ENCODE data around the gene SVIL.

Gene SVIL, protein sequence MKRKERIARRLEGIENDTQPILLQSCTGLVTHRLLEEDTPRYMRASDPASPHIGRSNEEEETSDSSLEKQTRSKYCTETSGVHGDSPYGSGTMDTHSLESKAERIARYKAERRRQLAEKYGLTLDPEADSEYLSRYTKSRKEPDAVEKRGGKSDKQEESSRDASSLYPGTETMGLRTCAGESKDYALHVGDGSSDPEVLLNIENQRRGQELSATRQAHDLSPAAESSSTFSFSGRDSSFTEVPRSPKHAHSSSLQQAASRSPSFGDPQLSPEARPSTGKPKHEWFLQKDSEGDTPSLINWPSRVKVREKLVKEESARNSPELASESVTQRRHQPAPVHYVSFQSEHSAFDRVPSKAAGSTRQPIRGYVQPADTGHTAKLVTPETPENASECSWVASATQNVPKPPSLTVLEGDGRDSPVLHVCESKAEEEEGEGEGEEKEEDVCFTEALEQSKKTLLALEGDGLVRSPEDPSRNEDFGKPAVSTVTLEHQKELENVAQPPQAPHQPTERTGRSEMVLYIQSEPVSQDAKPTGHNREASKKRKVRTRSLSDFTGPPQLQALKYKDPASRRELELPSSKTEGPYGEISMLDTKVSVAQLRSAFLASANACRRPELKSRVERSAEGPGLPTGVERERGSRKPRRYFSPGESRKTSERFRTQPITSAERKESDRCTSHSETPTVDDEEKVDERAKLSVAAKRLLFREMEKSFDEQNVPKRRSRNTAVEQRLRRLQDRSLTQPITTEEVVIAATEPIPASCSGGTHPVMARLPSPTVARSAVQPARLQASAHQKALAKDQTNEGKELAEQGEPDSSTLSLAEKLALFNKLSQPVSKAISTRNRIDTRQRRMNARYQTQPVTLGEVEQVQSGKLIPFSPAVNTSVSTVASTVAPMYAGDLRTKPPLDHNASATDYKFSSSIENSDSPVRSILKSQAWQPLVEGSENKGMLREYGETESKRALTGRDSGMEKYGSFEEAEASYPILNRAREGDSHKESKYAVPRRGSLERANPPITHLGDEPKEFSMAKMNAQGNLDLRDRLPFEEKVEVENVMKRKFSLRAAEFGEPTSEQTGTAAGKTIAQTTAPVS (N-terminal part only)

GRCh38 chr10:29634764-29635625, at the start of gene SVIL:
SVIL (minus strand) TSS chr10:29634971; CDS start chr10:29555058, 79,913 bp downstream.
- no peak for DNase-seq (ENCODE audit: low read depth)

DNA sequence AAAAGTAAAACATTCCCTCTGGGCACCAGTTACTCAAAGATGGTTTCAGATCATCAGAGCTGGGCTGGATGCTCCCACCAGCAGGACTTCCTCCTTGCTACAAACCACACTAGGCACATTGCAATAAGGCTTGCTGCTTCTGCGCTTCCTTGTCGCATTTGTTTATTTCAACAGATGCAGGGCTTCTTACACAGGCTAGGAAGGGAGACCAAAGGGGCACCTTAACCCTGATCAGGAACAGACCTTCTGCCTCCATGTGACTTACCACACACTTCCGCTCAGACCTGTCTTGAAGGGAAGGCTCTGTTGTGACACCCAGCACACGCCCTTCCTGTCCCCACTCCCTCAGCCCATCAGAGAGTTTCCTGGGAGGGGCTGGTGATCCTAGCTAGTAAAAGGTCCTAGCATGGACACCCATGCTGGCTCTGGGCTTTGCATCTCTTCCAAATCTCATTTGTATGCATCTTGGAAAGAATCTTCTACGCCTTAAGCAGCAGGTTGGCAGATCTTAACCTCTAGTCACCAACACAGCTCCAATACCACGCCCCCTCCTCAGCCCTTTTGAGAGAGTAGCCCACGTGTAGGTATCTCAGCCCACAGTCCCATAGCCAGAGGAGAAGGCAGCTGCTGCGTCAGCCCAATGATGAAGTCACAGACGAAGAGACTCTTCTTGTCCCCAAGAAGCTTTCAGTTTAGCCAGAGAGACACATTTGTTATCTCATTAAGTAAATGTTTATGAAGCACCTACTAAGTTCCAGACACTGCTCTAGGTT, 47.1 kb upstream of the SVIL start:
- DNase-seq (ENCODE audit: low read depth), result no peak

GRCh38 chr10:29680091-29680490, 45.3 kb upstream of the SVIL start:
- DNase-seq (ENCODE audit: low read depth), result no peak

DNA sequence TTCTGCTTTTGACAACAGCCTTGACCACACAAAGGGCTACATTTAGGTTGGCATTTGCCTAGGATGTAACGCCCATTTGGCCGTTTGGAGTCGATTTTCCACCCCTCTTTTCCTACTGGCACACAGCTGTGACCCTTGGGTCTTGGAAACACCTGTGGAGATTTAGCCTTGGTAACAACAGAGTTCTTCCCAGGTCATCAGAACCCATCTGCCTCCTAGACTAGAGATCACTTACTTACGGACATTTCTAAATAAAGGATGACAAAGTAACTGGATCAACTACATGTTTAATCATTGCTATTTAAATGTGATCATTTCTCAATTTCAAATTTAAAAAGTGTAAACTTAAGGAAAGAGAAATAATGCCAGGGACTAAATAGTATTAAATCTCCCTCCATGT, 42.0 kb upstream of the SVIL start:
- no peak for DNase-seq (ENCODE audit: low read depth)

DNA sequence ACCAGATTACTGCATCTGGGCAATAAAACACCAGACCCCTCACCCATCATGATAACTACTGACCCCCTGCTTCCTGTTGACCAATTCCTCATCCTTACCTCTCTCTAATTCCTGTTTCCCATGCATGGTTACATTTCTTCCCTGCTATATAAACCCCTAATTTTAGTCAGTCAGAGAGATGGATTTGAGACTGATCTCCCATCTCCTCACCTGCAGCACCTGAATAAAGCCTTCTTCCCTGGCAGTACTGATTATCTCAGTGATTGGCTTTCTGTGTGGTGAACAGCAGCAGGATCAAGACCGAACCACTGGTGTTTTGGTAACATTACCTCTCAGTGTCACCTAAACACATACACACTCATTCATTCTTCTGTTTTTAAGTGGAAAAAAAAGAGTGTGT, 41.2 kb upstream of the SVIL start:
- DNase-seq (ENCODE audit: low read depth), result no peak

DNA sequence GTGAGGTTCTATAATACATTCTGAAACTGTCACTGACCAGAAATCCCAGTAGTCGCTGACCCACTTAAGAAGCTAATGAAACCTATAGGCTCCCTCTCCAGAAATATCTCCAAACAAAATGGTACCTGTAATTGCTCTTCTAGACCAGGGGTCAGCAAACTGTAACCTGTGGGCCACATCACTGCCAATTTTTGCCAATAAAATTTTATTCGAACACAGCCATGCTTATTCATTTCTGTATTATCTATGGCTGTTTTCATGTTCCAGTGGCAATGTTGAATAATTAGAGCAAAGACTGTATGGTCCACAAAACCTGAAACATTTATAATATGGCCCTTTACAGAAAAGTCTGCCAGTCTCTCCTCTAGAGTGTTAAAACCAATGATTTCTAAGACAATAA, 37.2 kb upstream of the SVIL start:
- no peak for DNase-seq (ENCODE audit: low read depth)

GRCh38 chr10:29671228-29671780, 36.5 kb upstream of the SVIL start:
- DNase-seq (ENCODE audit: low read depth), result no peak

DNA sequence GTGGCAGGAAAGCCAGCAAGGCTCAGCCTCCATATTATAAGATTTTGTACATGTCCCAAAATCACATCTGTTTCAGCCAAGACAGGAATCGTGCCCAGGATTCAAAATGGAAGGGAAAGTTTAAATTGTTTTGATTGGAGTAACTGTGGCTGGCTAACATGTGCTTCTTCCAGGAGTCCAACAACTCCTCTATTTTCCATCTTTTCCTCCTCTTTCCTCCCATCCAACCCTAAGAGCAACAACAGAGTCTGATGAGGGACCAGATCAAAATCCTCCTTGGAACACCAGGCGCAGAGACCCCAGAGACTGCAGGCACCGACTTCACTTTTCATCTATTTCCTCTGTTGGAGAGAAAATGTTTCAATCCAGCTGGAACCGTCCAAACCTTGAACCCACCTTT, 36.0 kb upstream of the SVIL start:
- no peak for DNase-seq (ENCODE audit: low read depth)

GRCh38 chr10:29669149-29669548, 34.4 kb upstream of the SVIL start:
- no peak for DNase-seq (ENCODE audit: low read depth)

GRCh38 chr10:29668628-29669027, 33.9 kb upstream of the SVIL start:
- no peak for DNase-seq (ENCODE audit: low read depth)

DNA sequence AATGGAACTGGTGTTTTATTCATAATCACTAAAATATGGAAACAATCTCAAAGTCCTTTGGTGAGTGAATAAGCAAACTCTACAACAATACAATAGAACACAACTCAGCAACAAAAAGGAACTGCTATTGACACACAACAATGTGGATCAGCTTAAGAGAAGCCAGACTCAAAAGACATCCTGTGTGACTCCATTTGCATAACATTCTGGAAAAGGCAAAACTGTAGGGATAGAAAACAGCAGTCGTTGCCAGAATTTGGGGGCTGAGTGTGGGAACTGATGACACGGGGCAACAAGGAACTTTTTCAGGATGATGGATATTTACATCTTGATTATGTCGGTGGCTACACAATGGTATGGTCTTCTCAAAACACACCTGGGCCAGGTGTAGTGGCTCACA, 32.4 kb upstream of the SVIL start:
- no peak for DNase-seq (ENCODE audit: low read depth)

- no peak for DNase-seq (ENCODE audit: low read depth)
Measured at GRCh38 chr10:29666201-29666600, 31.4 kb upstream of the SVIL start.

DNA sequence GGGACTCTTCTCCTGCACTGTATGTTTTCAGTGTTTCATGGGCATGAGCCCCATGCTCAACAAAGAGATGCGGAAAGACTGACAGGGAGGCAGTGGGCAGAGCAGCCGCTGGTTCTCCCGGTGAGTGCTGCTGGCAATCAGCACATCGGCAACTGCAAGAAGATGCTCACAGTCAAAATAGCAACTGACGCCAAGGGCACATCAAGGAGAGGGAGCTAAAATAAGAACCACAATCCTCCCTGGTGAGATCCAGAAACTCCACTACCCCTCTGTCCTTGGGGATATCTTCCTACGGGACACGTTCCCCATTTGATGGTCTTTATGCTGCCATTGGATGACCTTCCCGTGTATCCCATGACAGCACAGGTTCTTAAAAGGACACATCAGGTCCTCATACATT, 28.9 kb upstream of the SVIL start:
- DNase-seq (ENCODE audit: low read depth), result no peak

DNA sequence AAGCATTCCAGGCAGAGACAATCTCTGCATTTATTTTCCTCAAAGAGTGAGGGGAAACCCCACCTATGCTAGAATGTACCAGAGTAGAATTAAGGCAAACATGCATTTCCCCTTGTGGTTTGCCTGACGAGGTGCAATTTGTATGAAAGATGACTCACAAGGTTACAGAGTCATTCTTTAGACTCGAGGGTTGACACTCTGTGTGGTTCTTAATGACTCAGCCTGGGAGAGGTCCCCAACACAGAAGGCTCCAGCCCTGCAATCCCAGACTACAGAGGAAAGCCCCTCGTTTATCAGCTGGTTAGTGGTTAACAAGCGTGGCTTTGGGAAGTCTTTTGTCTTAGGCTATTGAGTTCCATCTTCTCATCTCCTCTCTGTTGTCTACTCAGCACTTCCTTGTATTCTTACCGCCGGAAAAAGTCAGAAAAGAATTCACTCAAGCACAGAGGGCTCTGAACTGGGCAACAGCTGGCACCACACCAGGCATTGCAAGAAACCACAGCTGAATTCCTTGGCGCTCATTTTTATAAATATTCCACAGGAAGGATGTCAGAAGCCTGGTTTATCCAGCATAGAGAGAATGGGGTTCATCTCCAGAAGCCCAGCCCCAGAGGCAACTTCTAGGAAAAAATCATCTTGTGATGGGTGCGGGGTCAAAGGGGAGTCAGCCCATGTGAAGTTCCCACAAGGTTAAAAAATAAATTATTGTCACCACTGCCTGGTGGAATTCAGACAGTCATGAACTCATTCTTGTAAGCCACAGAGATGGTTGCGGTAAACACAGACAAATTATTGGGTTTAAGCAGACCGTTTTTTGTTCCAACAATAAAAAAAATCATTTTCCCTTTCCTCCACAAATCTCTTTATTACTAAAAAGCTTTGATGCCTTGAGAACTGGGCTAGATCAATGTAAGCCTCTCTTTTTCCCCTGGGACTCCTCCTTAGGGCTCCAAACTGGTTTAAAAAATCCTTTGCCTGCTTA, 24.5 kb upstream of the SVIL start:
- DNase-seq (ENCODE audit: low read depth), result peak; percentile 60

- DNase-seq (ENCODE audit: low read depth), result no peak
Measured at GRCh38 chr10:29657719-29658274, 23.0 kb upstream of the SVIL start.

DNA sequence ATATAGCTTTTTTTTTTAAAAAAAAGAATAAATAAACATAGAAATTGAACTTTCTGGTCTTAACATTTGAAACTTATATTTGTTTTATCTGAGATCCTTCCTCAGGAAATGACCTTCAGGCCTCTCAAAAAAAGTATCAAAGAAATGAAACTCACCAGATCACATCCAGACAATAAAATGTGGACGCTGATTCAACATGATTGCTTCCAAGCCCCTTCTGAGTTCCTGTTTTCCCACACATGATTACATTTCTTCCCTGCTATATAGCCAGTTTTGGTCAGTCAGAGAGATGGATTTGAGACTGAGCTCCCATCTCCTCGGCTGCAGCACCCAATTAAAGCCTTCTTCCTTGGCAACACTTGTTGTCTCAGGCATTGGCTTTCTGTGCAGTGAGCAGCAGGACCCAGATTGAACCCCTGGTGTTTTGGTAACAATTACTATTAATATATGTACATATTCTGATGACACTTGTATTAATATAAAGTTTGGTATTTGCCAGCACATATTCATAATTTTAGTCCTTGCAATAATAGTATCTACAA, 21.8 kb upstream of the SVIL start:
- DNase-seq (ENCODE audit: low read depth), result no peak

GRCh38 chr10:29652192-29652591, 17.4 kb upstream of the SVIL start:
- DNase-seq (ENCODE audit: low read depth), result no peak

- no peak for DNase-seq (ENCODE audit: low read depth)
Measured at GRCh38 chr10:29651767-29652166, 17.0 kb upstream of the SVIL start.

- DNase-seq (ENCODE audit: low read depth), result no peak
Measured at GRCh38 chr10:29650552-29650944, 15.8 kb upstream of the SVIL start.
